NCI-H2196 treated with DMSO at 0.1 percent for 48 hours (cell line): ENCODE results near the gene KIF14.
A peak's percentile ranks its signal among the peaks of the same experiment; 100 is the strongest.
"Not testable (repeated sequence)": the region's sequence is repeated elsewhere in the genome, so short reads cannot be mapped to it uniquely, and the experiment has no call there.

Source experiments
- DNase-seq: peaks from one replicate; lab custom pipeline; 2025; ENCODE audit not compliant: unreplicated experiment; lab: John Stamatoyannopoulos, UW

The KIF14 gene

DNA sequence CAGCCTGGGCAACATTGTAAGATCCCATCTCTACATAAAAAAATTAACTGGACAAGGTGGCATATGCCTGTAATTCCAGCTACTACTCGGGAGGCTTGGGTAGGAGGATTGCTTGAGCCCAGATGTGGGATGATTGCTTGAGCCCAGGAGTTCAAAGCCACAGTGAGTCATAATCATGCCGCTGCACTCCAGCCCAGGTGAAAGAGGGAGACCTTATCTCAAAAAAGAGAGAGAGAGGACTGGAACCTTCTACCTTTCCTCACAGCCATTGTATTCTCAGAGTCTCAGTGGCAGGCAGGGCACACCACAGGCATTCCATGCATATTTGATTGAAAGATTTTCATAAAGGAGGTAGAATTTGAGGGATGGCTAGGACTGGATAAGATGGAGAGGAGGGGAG is 78.4 kb downstream of the KIF14 start:
- DNase-seq: no peak

DNA sequence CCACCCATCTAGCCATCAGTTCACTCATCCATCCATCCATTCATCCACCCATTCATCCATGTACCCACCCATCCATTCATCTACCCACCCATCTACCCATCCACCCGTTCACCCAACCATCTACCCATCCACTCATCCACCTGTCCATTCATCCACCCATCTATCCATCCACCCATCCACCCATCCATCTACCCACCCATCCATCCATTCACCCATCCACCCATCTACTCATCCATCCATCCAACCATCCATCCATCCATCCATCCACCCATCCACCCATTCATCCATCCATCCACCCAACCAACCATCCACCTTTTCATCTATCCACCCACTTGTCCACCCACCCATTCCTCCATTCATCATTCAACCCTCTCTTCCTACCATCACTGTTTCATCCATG is 80.3 kb downstream of the KIF14 start:
- DNase-seq: no peak

- DNase-seq: no peak
Measured at GRCh38 chr1:200538179-200538578, 82.4 kb downstream of the KIF14 start.

GRCh38 chr1:200535605-200536004 is 84.9 kb downstream of the KIF14 start:
- peak; percentile 22 for DNase-seq

DNA sequence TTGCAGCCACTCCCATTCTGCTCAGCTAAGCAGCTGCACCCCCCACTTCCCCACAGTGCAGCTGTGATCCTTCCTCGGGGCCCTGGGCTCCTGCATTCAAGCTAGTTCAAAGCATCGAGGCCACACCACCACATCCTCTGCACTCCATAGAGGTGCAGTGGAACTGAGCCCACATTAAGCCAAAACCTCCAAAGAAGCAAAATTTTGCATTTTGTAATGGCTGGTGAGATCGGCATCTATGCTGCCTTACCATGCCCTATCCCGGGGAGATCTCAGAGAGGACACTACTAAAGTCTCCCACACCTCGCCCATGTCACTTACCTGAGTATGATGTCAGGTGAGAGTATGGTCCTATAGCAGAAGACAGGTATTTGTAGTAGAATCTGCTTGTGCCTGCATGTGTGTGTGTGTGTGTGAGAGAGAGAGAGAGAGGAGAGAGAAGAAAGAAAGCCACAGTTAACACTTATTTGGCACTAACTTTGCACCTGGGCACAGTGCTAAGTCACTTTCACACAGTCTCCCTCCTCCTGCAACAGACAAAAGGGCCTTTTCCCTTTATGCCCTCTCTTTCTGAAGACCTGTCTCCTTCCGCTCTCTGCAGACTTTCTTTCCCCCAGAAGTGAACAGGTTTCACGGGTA is 89.8 kb downstream of the KIF14 start:
- no peak for DNase-seq

DNA sequence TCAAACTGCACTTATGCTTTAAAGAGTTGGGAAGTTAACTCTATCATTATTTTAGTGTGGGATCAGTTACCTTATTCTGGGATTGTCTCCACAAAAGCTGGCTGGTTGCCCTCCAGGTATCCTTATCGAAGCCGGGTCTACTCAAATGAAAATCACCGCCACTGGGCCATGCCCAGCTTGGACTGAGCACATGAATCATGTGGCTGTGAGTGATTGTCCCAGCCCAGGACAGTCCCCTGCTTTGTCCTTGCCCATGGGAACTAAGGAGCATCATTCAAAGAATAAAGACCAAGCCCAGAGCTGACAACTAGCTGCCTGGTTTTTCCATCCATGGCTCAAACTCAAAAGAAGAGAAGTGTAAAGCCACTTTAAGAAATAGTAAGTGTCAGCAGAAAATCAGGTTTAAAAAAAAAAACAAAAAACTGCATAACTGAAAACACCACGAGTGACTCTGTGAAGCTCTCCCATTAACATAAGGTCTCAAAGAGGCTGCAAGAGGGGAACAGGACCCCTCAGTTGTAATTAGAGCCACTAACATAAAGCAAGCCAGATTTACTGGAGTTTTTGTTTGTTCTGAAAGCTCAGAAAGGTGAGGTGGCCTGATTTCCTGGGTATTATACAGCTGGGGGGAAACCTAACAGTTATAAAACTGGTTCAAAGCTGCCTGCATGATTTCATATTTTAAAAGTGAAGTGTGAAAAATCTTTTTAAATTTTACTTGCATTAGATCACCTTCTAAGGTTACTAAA is 91.5 kb downstream of the KIF14 start:
- no peak for DNase-seq

DNA sequence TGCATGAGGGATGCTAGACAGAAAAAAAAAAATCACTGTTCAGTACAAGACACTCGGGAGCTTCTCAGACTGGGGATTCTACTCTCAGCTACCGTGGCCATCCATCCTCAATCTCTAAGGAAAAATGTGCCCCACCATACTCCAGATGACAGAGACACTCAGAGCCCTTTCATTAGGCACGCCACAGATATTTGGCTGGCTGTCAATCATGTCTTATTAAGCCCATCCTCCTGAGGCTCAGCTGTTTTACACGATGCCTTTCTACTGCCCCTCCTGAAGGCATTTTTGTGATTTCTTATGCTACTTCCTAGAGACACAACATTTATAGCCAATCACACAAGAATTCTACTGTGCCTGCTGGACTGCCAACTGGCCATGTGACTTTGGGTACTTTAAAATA is 92.9 kb downstream of the KIF14 start:
- DNase-seq: no peak

- no peak for DNase-seq
Measured at GRCh38 chr1:200526709-200527612, 93.6 kb downstream of the KIF14 start.

GRCh38 chr1:200525090-200525987 is 95.2 kb downstream of the KIF14 start:
- no peak for DNase-seq

DNA sequence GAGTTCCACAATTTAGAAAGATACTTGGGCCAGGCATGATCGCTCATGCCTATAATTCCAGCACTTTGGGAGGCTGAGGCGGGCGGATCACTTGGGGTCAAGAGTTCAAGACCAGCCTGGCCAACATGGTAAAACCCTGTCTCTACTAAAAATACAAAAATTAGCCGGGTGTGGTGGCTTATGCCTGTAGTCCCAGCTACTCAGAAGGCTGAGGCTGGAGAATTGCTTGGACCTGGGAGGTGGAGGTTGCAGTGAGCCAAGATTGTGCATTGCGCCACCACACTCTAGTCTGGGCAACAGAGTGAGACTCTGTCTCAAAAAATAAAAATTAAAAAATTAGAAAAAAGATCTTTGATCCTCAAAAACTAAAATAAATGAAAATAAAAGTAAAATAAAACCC is 96.0 kb downstream of the KIF14 start:
- DNase-seq: not testable (repeated sequence)

DNA sequence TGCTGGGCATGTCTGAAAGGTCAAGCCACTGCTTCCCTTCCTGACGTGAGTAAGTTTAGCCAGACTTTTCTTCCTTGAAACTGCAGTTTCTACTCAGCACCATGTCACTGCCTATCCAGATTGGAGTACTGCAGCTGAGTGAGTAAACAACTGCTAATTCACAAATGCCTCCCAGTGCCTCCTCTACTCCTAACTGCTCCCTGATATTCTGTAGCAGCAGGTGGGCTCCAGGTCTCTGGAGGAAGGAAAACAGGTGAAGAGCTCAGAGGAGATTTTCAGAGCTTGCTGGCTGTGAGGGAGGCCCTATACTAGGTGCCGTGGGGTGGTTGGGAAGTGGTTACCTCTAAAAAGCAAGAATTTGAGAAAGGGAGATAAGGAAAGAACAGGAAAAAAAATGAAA is 96.5 kb downstream of the KIF14 start:
- DNase-seq: no peak

- no peak for DNase-seq
Measured at GRCh38 chr1:200520735-200521134, 99.8 kb downstream of the KIF14 start.

- no peak for DNase-seq
Measured at GRCh38 chr1:200518524-200518923, 102.0 kb downstream of the KIF14 start.

- DNase-seq: no peak
Measured at GRCh38 chr1:200512191-200512590, 108.4 kb downstream of the KIF14 start.

DNA sequence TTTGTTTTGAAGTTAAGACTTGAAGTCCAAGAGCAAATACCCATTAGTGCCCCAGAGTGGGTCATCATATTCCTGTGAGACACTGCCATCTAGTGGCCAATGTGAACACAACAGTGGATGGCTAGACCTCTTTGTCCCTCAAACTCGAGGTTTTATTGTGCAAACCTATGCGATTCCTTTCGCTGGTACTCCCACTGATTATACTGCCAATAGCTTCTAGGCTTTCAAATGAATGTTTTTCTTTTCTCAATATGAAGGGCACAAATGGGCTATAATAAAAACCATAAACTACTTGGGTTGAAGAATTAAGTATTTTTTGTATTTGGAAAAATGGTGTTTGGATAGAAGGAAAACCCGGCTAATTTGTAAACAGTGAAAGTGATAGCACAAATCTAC is 110.3 kb downstream of the KIF14 start:
- peak; percentile 37 for DNase-seq

DNA sequence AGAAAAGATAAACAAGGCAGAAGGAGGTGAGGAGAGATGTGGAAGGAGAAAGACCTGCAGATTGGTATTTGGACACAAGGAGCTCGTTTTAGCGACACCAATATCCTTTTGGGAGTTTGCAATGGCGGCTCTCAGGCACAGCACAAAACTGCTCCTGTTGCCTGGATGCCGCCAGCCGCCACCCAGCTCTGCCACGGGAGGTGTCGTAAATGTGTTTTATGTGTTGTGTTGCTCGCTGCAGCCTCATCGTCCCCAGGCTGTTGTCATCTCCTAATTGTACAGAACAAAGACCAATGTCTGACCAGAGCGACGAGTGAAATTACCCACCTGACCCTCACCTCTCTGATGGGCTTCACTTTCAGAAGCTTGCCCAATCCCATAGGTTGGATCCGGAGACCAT is 114.1 kb downstream of the KIF14 start:
- DNase-seq: no peak

GRCh38 chr1:200505257-200505656 is 115.3 kb downstream of the KIF14 start:
- DNase-seq: no peak
